ENCODE data around the gene DBI.

The DBI gene

DNA sequence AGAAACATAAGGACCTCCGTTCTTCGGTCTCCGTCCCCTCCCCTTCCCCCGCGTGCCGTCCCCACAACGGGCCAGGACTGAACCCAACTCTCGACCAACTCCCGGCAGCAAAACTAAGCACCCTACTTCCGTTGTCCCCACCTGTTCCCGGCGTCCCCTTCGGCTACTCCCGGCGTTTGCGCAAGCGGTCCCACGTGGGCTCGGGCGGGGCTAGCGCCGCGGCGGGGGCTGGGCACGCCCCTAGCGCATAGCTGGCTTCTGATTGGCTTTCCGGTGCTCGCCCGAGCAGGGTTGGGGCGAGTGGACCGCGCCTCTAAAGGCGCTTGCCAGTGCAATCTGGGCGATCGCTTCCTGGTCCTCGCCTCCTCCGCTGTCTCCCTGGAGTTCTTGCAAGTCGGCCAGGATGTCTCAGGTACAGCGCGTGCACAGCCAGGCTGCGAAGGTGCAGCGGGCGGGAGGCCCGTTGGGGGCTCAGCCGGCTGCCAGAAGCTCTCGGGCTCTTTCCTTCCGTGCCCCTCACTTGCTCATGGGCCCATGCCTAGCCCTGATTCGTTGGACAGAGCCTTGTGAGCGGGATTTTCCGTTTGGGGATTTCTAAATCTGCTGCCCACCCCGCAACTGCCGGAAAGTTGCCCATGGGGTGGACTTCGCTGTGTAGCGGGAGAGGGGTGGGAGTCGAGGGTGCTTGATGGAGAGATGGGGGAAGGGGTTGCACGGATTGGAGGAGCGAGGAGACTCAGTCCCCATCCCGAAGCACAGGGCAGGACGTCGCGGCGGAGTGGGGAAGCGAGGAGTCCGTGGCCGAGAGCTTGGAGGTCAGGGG, at the start of gene DBI, which contains the start of gene C2orf76:
DBI (plus strand) TSS at position 329 of the 823 bp plus-strand sequence; CDS start at position 404, 75 bp downstream.
C2orf76 (minus strand) TSS at position 186 of the 823 bp plus-strand sequence. CDS start 26,875 bp downstream, outside the sequence.
- Mint-ChIP-seq H3K4me1 (peaks cover 30% of the 10 kb centered on the region), H3K4me3 (peak within 1 kb of the TSS; percentile 95), H3K27me3 (ENCODE audit: low read depth, poor library complexity) (no peaks in the 10 kb centered on the region), H3K36me3 (ENCODE audit: low read depth) (peaks cover 28% of the 10 kb centered on the region), H3K9me3 (no peaks in the 10 kb centered on the region), H3K27ac (peak within 1 kb of the TSS; percentile 87)
- TF ChIP-seq, protein P1, sequence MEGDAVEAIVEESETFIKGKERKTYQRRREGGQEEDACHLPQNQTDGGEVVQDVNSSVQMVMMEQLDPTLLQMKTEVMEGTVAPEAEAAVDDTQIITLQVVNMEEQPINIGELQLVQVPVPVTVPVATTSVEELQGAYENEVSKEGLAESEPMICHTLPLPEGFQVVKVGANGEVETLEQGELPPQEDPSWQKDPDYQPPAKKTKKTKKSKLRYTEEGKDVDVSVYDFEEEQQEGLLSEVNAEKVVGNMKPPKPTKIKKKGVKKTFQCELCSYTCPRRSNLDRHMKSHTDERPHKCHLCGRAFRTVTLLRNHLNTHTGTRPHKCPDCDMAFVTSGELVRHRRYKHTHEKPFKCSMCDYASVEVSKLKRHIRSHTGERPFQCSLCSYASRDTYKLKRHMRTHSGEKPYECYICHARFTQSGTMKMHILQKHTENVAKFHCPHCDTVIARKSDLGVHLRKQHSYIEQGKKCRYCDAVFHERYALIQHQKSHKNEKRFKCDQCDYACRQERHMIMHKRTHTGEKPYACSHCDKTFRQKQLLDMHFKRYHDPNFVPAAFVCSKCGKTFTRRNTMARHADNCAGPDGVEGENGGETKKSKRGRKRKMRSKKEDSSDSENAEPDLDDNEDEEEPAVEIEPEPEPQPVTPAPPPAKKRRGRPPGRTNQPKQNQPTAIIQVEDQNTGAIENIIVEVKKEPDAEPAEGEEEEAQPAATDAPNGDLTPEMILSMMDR (IDR thresholded peaks at IDR 0.05): no peak
- peak; percentile 93 for DNase-seq

DNA sequence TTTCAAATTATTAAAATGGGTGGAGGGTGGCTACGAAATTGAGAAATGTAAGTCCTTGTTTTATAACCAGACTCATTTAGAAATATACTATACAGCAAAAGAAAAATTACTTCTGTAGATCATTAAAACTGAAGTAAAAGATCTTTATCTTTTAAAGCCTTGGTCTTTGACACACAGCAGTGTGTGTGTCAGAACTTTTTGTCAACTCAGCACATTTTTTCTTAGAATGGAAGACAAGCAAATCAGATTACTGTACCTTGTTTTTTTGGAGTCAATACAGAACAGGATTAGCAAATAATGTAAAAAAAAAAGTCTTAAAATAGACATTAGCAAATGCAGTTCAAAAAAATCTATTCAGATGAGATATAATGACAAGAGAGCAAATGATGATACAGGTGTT, 49.2 kb upstream of the DBI start:
- H3K27me3 Mint-ChIP-seq (ENCODE audit: low read depth, poor library complexity): no peaks in the 10 kb centered on the region
- TF ChIP-seq, protein P1 (IDR thresholded peaks at IDR 0.05): no peak
- no peak overlapping the region for H3K27ac Mint-ChIP-seq
- no peak for DNase-seq
- H3K4me3 Mint-ChIP-seq: no peak overlapping the region
- H3K4me1 Mint-ChIP-seq: no peaks in the 10 kb centered on the region
- H3K36me3 Mint-ChIP-seq (ENCODE audit: low read depth): peaks cover 10% of the 10 kb centered on the region
- peaks cover 9% of the 10 kb centered on the region for H3K9me3 Mint-ChIP-seq

DNA sequence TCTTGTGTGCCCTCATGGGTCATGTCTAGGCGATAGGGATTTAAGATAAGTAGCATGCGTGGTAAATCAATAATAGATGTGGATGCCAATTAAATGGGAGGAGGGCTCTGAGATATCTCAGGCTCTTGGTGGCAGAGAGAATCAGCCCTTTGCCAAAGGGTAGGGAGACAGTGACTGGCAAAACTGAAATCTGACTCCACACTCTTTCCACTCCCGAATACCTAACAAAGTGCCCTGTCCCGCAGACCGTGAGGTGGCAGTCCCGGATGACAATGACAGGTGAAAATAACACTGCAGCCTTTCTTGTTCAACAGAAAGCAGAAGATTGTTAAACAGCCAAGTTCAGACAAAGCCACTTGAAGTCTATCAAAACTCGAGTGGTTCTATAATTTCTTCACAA, 47.2 kb upstream of the DBI start:
- Mint-ChIP-seq H3K27ac (no peak overlapping the region), H3K36me3 (ENCODE audit: low read depth) (peaks cover 7% of the 10 kb centered on the region), H3K9me3 (peaks cover 6% of the 10 kb centered on the region), H3K27me3 (ENCODE audit: low read depth, poor library complexity) (no peaks in the 10 kb centered on the region), H3K4me1 (no peaks in the 10 kb centered on the region), H3K4me3 (no peak overlapping the region)
- DNase-seq: no peak
- TF ChIP-seq, protein P1 (IDR thresholded peaks at IDR 0.05): no peak

DNA sequence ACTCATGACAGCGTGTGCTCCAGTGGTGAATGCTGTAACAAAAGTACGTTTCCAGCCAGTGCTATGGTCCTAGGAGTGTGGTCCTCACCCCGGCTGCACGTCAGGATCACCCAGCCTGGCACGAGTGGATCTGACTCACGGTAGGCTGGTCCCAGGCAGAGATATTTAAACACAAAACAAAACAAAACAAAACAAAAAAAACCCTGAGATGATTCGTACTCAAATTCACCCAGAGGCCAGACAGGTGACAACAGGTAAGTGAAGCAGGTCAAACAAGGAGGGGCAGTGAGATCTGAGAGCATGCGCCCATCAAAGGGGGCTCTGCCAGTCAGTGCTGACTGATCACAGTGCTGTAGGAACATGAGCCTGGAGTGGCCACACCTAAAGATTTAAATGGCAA, 43.3 kb upstream of the DBI start:
- H3K27ac Mint-ChIP-seq: no peak overlapping the region
- TF ChIP-seq, protein P1 (IDR thresholded peaks at IDR 0.05): no peak
- H3K36me3 Mint-ChIP-seq (ENCODE audit: low read depth): no peaks in the 10 kb centered on the region
- H3K27me3 Mint-ChIP-seq (ENCODE audit: low read depth, poor library complexity): no peaks in the 10 kb centered on the region
- H3K4me3 Mint-ChIP-seq: no peak overlapping the region
- no peaks in the 10 kb centered on the region for H3K9me3 Mint-ChIP-seq
- DNase-seq: no peak
- no peaks in the 10 kb centered on the region for H3K4me1 Mint-ChIP-seq

DNA sequence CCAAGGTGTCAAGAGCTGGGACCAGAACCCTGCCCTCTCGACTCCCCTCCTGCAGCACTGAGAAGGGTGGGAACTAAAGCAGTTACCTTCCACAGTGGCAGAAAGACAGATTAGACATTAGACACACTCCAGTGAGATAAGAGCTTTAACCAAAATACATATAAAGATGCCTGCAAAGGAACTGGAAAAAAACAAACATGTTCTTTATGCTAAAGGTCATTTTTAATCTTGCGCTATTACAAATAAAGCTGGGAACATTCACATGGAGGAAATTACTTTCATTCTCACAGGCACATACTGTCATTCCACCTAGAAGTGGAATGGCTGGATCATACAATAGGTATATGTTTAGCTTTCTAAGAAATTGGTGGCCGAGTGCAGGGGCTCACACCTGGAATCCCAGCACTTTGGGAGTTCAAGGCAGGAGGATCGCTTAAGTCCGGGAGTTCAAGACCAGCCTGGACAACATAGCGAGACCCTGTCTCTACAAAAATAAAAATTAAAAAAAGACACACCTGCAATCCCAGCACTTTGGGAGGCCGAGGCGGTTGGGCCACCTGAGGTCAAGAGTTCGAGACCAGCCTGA, 42.0 kb upstream of the DBI start:
- Mint-ChIP-seq H3K36me3 (ENCODE audit: low read depth) (no peaks in the 10 kb centered on the region), H3K27ac (no peak overlapping the region), H3K9me3 (no peaks in the 10 kb centered on the region), H3K4me1 (no peaks in the 10 kb centered on the region), H3K4me3 (no peak overlapping the region), H3K27me3 (ENCODE audit: low read depth, poor library complexity) (no peaks in the 10 kb centered on the region)
- DNase-seq: no peak
- TF ChIP-seq, protein P1 (IDR thresholded peaks at IDR 0.05): no peak

All from nephron progenitor cell (in vitro differentiated cells).